Brain microvascular endothelial cell (primary cell): ENCODE data around the gene FOXS1.

Experiments used
- DNase-seq: peaks from one replicate; pipeline ENCODE4 v3.0.0-alpha.2; 2020
- H3K27ac ChIP-seq: fragments of 250-450 bp; sonication (Bioruptor Pico); 2 replicates; pipeline ENCODE4 v1.5.1; 2020; ENCODE audit warnings: mild to moderate bottlenecking, moderate library complexity
- H3K27me3 ChIP-seq: fragments of 250-450 bp; sonication (Bioruptor Pico); replicated peaks from 2 replicates; pipeline ENCODE4 v1.5.1; 2020; ENCODE audit warnings: mild to moderate bottlenecking
- H3K36me3 ChIP-seq: fragments of 250-450 bp; sonication (Bioruptor Pico); replicated peaks from 2 replicates; pipeline ENCODE4 v1.5.1; 2020; ENCODE audit warnings: mild to moderate bottlenecking
- H3K4me3 ChIP-seq: 2 replicates; pipeline ENCODE4 v1.5.1; 2011; ENCODE audit warnings: low read depth, mild to moderate bottlenecking, control low read depth, low read length, moderate library complexity
- CTCF ChIP-seq: IDR thresholded peaks from 2 replicates; pipeline ENCODE4 v1.5.1; 2011; ENCODE audit warnings: low read depth, mild to moderate bottlenecking, moderate library complexity, low read length, control low read depth, inconsistent platforms; ENCODE audit errors: missing control alignments
- in situ Hi-C: cut with HindIII; loops from 2 replicates; pipeline ENCODE4 v1.10.0; 2017; ENCODE audit warnings: low sequenced_read_pairs, low pct_ligation_motif_present

The FOXS1 gene

GRCh38 chr20:31860390-31861134 lies 15.2 kb upstream of the FOXS1 start:
- TF ChIP-seq CTCF: no peak
- in situ Hi-C loops: no loop called here
- Histone ChIP-seq H3K27ac (no peak overlapping the region), H3K36me3 (no peaks in the 10 kb centered on the region), H3K27me3 (peaks cover 15% of the 10 kb centered on the region), H3K4me3 (peak overlapping the region; percentile 44)
- DNase-seq: no peak

- no peak for DNase-seq
- in situ Hi-C loops: no loop called here
- no peak overlapping the region for H3K27ac ChIP-seq
- TF ChIP-seq CTCF: no peak
- no peak overlapping the region for H3K4me3 ChIP-seq
- peaks cover 19% of the 10 kb centered on the region for H3K27me3 ChIP-seq
- H3K36me3 ChIP-seq: no peaks in the 10 kb centered on the region
Measured at GRCh38 chr20:31859998-31860380, 14.6 kb upstream of the FOXS1 start.

GRCh38 chr20:31859266-31859997 lies 14.0 kb upstream of the FOXS1 start:
- H3K27ac ChIP-seq: no peak overlapping the region
- no peak for DNase-seq
- no peaks in the 10 kb centered on the region for H3K36me3 ChIP-seq
- no peak for TF ChIP-seq CTCF
- no peak overlapping the region for H3K4me3 ChIP-seq
- in situ Hi-C loops: no loop called here
- H3K27me3 ChIP-seq: peaks cover 19% of the 10 kb centered on the region

GRCh38 chr20:31858760-31859083 lies 13.3 kb upstream of the FOXS1 start:
- no peak for TF ChIP-seq CTCF
- H3K27me3 ChIP-seq: peaks cover 19% of the 10 kb centered on the region
- H3K36me3 ChIP-seq: no peaks in the 10 kb centered on the region

GRCh38 chr20:31857861-31858759 lies 12.7 kb upstream of the FOXS1 start:
- no peak for DNase-seq
- TF ChIP-seq CTCF: no peak
- Histone ChIP-seq H3K27me3 (peaks cover 19% of the 10 kb centered on the region), H3K4me3 (no peak overlapping the region), H3K36me3 (no peaks in the 10 kb centered on the region), H3K27ac (no peak overlapping the region)
- in situ Hi-C loops: no loop called here

More at GRCh38 chr20:31858760-31859083, 13.3 kb upstream of the FOXS1 start:
- Histone ChIP-seq H3K27ac (no peak overlapping the region), H3K4me3 (no peak overlapping the region)
- no peak for DNase-seq
- in situ Hi-C loops: no loop called here
